ENCODE measurements around the gene FOXD1. TPM values are rescaled to one million over a fixed set of nuclear protein-coding genes. Genes with fewer than 3 reads are reported as not detected.

FOXD1 gene
- total and polyA plus RNA-seq, 7 donors: 0.15 to 0.94 (median 0.32) TPM; not detected in 1

- WGBS, 3 donors: 66 to 71% (median 71%) methylated on average over 3 of the region's 3 CpGs
- ATAC-seq: no peak
- DNase-seq: no peak
- Histone ChIP-seq H3K27me3 (ENCODE audit: insufficient read depth in 3 of 3, low read length in 2 of 3) (peaks cover 6 to 63% (median 14%) of the 10 kb centered on the region in 3 donors), H3K9me3 (no peaks in the 10 kb centered on the region), H3K4me1 (no peaks in the 10 kb centered on the region), H3K4me3 (no peak overlapping the region), H3K27ac (no peak overlapping the region), H3K36me3 (ENCODE audit: insufficient read depth in 1 of 2, low read depth in 1 of 2) (no peaks in the 10 kb centered on the region)
- intact Hi-C loops (cut with DNase I): no loop called here
- no peak for TF ChIP-seq CTCF (IDR thresholded peaks at IDR 0.05)
Measured at GRCh38 chr5:73426034-73426433, 22.5 kb downstream of the FOXD1 start.

- Histone ChIP-seq H3K4me1 (peaks cover 7% of the 10 kb centered on the region), H3K9me3 (no peaks in the 10 kb centered on the region), H3K27me3 (ENCODE audit: insufficient read depth in 3 of 3, low read length in 2 of 3) (peaks cover 9 to 64% (median 14%) of the 10 kb centered on the region in 3 donors), H3K36me3 (ENCODE audit: insufficient read depth in 1 of 2, low read depth in 1 of 2) (no peaks in the 10 kb centered on the region), H3K4me3 (no peak overlapping the region), H3K27ac (no peak overlapping the region)
- DNase-seq (no peak), ATAC-seq (no peak)
- TF ChIP-seq CTCF (IDR thresholded peaks at IDR 0.05): no peak
- WGBS, 3 donors: 54 to 67% (median 63%) methylated on average over 5 of the region's 5 CpGs
- intact Hi-C loops (cut with DNase I): no loop called here
Measured at GRCh38 chr5:73424556-73424977, 24.0 kb downstream of the FOXD1 start.

GRCh38 chr5:73422164-73422563 lies 26.4 kb downstream of the FOXD1 start:
- H3K36me3 ChIP-seq (ENCODE audit: insufficient read depth in 1 of 2, low read depth in 1 of 2): no peaks in the 10 kb centered on the region
- H3K27me3 ChIP-seq (ENCODE audit: insufficient read depth in 3 of 3, low read length in 2 of 3): peaks cover 5 to 76% (median 30%) of the 10 kb centered on the region in 3 donors
- intact Hi-C loops (cut with DNase I): no loop called here
- no peaks in the 10 kb centered on the region for H3K9me3 ChIP-seq
- WGBS, 3 donors: 53 to 82% (median 68%) methylated on average over 1 of the region's 1 CpG
- peaks cover 18% of the 10 kb centered on the region for H3K4me1 ChIP-seq
- H3K4me3 ChIP-seq: no peak overlapping the region
- no peak overlapping the region for H3K27ac ChIP-seq
- ATAC-seq: no peak
- TF ChIP-seq CTCF (IDR thresholded peaks at IDR 0.05): no peak
- no peak for DNase-seq

- intact Hi-C loops (cut with DNase I): no loop called here
- H3K27me3 ChIP-seq (ENCODE audit: insufficient read depth in 3 of 3, low read length in 2 of 3): peaks cover 5 to 91% (median 32%) of the 10 kb centered on the region in 3 donors
- no peak for DNase-seq
- no peak overlapping the region for H3K4me3 ChIP-seq
- H3K4me1 ChIP-seq: peaks cover 19% of the 10 kb centered on the region
- H3K9me3 ChIP-seq: no peaks in the 10 kb centered on the region
- ATAC-seq: no peak
- no peak for TF ChIP-seq CTCF (IDR thresholded peaks at IDR 0.05)
- 50 to 59% (median 53%) methylated on average over 3 of the region's 3 CpGs for WGBS, 3 donors
- H3K36me3 ChIP-seq (ENCODE audit: insufficient read depth in 1 of 2, low read depth in 1 of 2): no peaks in the 10 kb centered on the region
- no peak overlapping the region for H3K27ac ChIP-seq
Measured at GRCh38 chr5:73420666-73421065, 27.9 kb downstream of the FOXD1 start.

Measured in psoas muscle (tissue), 8 donors.